ENCODE results near the gene PTPRG. TPM values are rescaled to one million over a fixed set of nuclear protein-coding genes. Genes with fewer than 3 reads are reported as not detected.

The PTPRG gene
- total RNA-seq, 4 donors from 2014 or later: 21.1 to 54.2 (median 30.6) TPM

DNA sequence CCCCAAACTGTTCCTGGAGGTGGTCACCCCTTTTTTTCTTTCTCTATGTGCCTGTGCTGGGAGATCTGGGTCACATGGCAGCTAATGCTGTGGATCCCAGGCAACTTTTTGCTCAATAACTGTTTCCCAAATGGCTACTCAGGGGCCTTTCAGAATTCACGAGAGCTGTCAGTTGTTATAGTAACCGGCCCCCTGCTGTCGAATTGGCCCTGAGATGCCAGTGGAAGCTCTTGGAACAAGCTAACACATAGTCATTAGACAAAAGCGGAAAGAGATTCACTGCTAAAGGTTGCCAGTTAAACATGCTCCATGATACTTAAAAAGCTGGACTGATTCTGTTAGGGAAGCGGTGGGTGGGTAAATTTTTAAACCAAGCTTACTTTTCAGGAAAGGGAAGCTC is 667.8 kb downstream of the PTPRG start:
- no peak for DNase-seq
- no peak overlapping the region for H3K4me3 ChIP-seq
- intact Hi-C loops (cut with DNase I; ENCODE audit: low total_unique reads): no loop called here
- no peaks in the 10 kb centered on the region for H3K4me1 ChIP-seq
- ATAC-seq: no peak
- H3K9me3 ChIP-seq: no peaks in the 10 kb centered on the region
- in situ Hi-C loops (cut with MboI; ENCODE audit: low sequenced_read_pairs in 4 of 4): no loop called here
- no peaks in the 10 kb centered on the region for H3K27me3 ChIP-seq
- peaks cover 0 to 5% of the 10 kb centered on the region in 2 donors for H3K36me3 ChIP-seq
- H3K27ac ChIP-seq: no peak overlapping the region
- TF ChIP-seq, protein P1, sequence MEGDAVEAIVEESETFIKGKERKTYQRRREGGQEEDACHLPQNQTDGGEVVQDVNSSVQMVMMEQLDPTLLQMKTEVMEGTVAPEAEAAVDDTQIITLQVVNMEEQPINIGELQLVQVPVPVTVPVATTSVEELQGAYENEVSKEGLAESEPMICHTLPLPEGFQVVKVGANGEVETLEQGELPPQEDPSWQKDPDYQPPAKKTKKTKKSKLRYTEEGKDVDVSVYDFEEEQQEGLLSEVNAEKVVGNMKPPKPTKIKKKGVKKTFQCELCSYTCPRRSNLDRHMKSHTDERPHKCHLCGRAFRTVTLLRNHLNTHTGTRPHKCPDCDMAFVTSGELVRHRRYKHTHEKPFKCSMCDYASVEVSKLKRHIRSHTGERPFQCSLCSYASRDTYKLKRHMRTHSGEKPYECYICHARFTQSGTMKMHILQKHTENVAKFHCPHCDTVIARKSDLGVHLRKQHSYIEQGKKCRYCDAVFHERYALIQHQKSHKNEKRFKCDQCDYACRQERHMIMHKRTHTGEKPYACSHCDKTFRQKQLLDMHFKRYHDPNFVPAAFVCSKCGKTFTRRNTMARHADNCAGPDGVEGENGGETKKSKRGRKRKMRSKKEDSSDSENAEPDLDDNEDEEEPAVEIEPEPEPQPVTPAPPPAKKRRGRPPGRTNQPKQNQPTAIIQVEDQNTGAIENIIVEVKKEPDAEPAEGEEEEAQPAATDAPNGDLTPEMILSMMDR (IDR thresholded peaks at IDR 0.05 in 4 of 5, conservative IDR thresholded peaks at IDR 0.05 in 1 of 5): no peak
- no peak for TF ChIP-seq POLR2A (IDR thresholded peaks at IDR 0.05)

DNA sequence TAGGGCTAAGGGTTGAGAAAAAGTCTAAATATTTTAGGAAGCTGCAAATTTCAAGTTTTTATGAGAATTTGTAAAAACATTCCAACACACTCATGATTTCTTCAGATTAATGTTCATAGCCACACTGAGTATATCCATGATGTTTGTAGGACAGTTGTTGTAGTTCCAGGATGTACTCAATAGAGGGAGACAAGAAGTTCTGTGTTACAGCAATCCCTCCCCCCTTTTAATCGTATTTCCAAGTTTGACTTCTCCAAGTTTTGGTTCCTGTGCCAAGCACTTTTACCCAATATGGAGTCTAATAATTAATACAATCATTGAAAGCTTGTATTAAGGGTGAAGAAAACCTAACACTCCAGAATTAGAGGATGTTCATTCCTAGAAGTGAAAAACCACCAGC is 668.5 kb downstream of the PTPRG start:
- intact Hi-C loops (cut with DNase I; ENCODE audit: low total_unique reads): no loop called here
- no peak for ATAC-seq
- TF ChIP-seq, protein P1 (IDR thresholded peaks at IDR 0.05 in 4 of 5, conservative IDR thresholded peaks at IDR 0.05 in 1 of 5): no peak
- TF ChIP-seq POLR2A (IDR thresholded peaks at IDR 0.05): no peak

DNA sequence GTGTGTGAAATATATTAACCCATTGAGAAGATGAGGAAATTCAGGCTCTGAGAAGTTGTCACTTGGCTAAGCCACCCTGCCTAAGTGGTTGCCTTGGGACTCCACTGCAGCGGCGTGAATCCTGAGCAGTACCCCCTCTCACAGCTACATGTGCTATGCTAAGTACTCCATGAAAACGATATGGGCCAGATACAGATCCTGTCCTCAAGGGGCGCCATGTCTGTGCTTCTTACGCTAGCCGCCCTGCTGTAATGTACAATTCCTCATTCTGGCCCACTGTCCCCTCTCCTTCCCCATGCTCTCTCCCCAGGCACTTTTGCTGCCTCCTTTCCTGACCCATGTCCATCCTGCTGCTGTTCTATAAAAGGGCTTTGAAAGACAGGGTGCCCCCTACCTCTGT is 671.7 kb downstream of the PTPRG start:
- H3K27ac ChIP-seq: no peak overlapping the region
- intact Hi-C loops (cut with DNase I; ENCODE audit: low total_unique reads) (no loop called here), in situ Hi-C loops (cut with MboI; ENCODE audit: low sequenced_read_pairs in 4 of 4) (no loop called here)
- DNase-seq: no peak
- H3K36me3 ChIP-seq: peaks cover 0 to 5% of the 10 kb centered on the region in 2 donors
- H3K9me3 ChIP-seq: no peaks in the 10 kb centered on the region
- ATAC-seq: no peak
- no peak overlapping the region for H3K4me3 ChIP-seq
- TF ChIP-seq, protein P1 (IDR thresholded peaks at IDR 0.05 in 4 of 5, conservative IDR thresholded peaks at IDR 0.05 in 1 of 5): no peak
- peaks cover 0 to 14% of the 10 kb centered on the region in 2 donors for H3K4me1 ChIP-seq
- H3K27me3 ChIP-seq: no peaks in the 10 kb centered on the region

More for the DNA sequence above, 668.5 kb downstream of the PTPRG start:
- in situ Hi-C loops (cut with MboI; ENCODE audit: low sequenced_read_pairs in 4 of 4): no loop called here
- no peak for DNase-seq
- Histone ChIP-seq H3K27ac (no peak overlapping the region), H3K9me3 (no peaks in the 10 kb centered on the region), H3K4me1 (no peaks in the 10 kb centered on the region), H3K27me3 (no peaks in the 10 kb centered on the region), H3K36me3 (peaks cover 0 to 5% of the 10 kb centered on the region in 2 donors), H3K4me3 (no peak overlapping the region)

DNA sequence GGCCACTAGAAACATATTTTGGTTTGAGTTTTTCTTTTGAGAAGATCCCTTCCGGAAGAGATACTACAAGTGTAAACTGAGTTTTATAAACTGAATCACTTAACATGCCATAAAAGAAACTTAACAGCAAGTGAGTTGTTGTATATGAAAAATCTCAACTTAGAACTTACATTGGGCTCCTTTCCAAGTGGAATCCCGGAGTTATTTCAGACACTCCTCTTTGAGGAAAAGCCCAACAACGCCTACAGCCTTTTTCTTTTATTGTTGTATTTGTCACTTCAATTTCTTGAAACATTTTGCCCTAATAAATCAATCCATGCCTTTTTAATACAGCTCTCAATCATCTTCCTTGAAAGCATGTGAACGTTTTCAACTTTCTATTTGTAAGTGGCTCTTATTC is 674.6 kb downstream of the PTPRG start:
- H3K4me1 ChIP-seq: peaks cover 0 to 14% of the 10 kb centered on the region in 2 donors
- in situ Hi-C loops (cut with MboI; ENCODE audit: low sequenced_read_pairs in 4 of 4): no loop called here
- no peaks in the 10 kb centered on the region for H3K9me3 ChIP-seq
- DNase-seq (no peak), ATAC-seq (no peak)
- TF ChIP-seq, protein P1 (IDR thresholded peaks at IDR 0.05 in 4 of 5, conservative IDR thresholded peaks at IDR 0.05 in 1 of 5): no peak
- TF ChIP-seq POLR2A (IDR thresholded peaks at IDR 0.05): no peak
- intact Hi-C loops (cut with DNase I; ENCODE audit: low total_unique reads): no loop called here
- no peak overlapping the region for H3K27ac ChIP-seq
- H3K4me3 ChIP-seq: no peak overlapping the region
- H3K27me3 ChIP-seq: no peaks in the 10 kb centered on the region
- H3K36me3 ChIP-seq: no peaks in the 10 kb centered on the region

DNA sequence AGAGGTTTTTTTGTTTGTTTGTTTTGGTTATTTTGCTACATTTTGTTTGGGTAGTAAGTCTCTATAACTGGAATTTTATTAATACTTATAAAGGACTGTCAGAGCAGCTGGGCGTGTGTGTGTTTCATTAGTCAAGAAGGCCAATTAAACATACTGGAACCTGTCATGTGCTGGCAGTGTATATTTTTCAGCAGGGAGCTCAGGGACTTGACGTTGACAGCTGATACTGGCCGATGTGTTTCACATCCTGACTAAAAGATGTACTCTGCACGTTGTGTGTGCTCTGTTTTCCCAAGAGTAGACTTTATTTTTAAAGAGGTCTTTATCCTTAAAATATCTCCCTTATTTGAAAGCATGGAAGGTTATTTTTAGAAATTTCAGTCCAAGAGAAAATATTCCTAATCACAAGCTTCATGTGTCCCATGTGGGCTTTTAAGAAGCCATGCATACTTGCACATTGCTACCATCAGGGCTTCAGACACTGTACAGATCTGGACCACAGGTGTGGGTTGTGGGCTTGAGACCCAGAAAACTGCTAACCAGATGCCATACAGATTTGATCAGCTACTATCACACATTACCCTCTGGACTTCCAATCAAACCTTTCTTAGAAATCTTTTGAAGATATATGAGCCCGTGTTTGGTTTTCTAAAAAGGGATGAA is 676.0 kb downstream of the PTPRG start:
- ATAC-seq (no peak), DNase-seq (no peak)
- in situ Hi-C loops (cut with MboI; ENCODE audit: low sequenced_read_pairs in 4 of 4): no loop called here
- no peaks in the 10 kb centered on the region for H3K36me3 ChIP-seq
- TF ChIP-seq, protein P1 (IDR thresholded peaks at IDR 0.05 in 4 of 5, conservative IDR thresholded peaks at IDR 0.05 in 1 of 5): no peak
- TF ChIP-seq POLR2A (IDR thresholded peaks at IDR 0.05): no peak
- H3K27me3 ChIP-seq: no peaks in the 10 kb centered on the region
- peaks cover 0 to 14% of the 10 kb centered on the region in 2 donors for H3K4me1 ChIP-seq
- H3K27ac ChIP-seq: no peak overlapping the region
- intact Hi-C loops (cut with DNase I; ENCODE audit: low total_unique reads): no loop called here
- no peaks in the 10 kb centered on the region for H3K9me3 ChIP-seq
- H3K4me3 ChIP-seq: no peak overlapping the region
